Measurements from ENCODE around the gene RPL13A. TPM values are rescaled to one million over a fixed set of nuclear protein-coding genes. Genes with fewer than 3 reads are reported as not detected.
"Not testable (repeated sequence)": the region's sequence is repeated elsewhere in the genome, so short reads cannot be mapped to it uniquely, and the experiment has no call there.

The RPL13A gene
- polyA plus RNA-seq, 1 of the 3 experiments (the other 2 are of a cell fraction) = 2,748 TPM

DNA sequence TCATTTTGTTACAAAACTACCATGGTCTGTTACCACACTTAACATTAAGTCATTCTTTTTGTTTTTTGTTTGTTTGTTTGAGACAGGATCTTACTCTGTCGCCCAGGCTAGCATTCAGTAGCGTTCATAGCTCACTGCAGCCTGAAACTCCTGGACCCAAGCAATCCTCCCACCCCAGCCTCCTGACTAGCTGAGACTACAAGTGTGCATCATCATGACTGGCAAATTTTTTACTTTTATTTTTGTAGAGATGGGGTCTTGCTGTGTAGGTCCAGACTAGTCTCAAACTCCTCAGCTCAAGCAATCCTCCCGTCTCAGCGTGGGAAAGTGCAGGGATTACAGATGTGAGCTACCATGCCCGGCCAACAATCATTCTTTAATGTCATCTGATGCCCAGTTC is 31.1 kb upstream of the RPL13A start:
- no peaks in the 10 kb centered on the region for H3K36me3 ChIP-seq (replicated peaks in 1 of 2; ENCODE audit: control insufficient read depth in 1 of 2, insufficient read depth in 2 of 2, low read length in 1 of 2)
- CTCF ChIA-PET = interaction anchor here (0.9 to 2.8 kb wide), 4 partner anchors 14 to 90 kb away, joined by 3 to 7 read pairs (median 4); no protein-coding TSS in a partner anchor
- no peaks in the 10 kb centered on the region for H3K27me3 ChIP-seq (ENCODE audit: insufficient read depth)
- H3F3A ChIP-seq (replicated peaks; ENCODE audit: insufficient read depth) = peaks cover 23% of the 10 kb centered on the region
- DNase-seq = no peak
- no peaks in the 10 kb centered on the region for H3K9me2 ChIP-seq
- no peak overlapping the region for H3K4me2 ChIP-seq
- 89% methylated on average over 5 of the region's 5 CpGs for WGBS (ENCODE audit: low lambda C conversion rate)
- H3K4me1 ChIP-seq (ENCODE audit: control insufficient read depth in 1 of 2, insufficient read depth in 2 of 2, low read depth in 1 of 2, low read length in 1 of 2) = peaks cover 0 to 8% of the 10 kb centered on the region in 2 experiments; a peak in 1 of 4 replicates
- POLR2A ChIA-PET = no interaction called here
- no peak overlapping the region for H3K27ac ChIP-seq (ENCODE audit: low read depth in 2 of 2, low read length in 1 of 2)
- H3K79me2 ChIP-seq (ENCODE audit: insufficient read depth) = peaks cover 25% of the 10 kb centered on the region
- H3K9me3 ChIP-seq = no peaks in the 10 kb centered on the region
- no peaks in the 10 kb centered on the region for H4K20me1 ChIP-seq (ENCODE audit: insufficient read depth)
- no peak overlapping the region for H2AFZ ChIP-seq (ENCODE audit: low read depth)
- H3K4me3 ChIP-seq (ENCODE audit: low read depth in 2 of 2, low read length in 1 of 2) = no peak overlapping the region
- no peak overlapping the region for H3K9ac ChIP-seq
- no peak for TF ChIP-seq ELF1 (IDR thresholded peaks at IDR 0.05)
- no peak for TF ChIP-seq RAD21 (IDR thresholded peaks at IDR 0.05; ENCODE audit: low read length)

DNA sequence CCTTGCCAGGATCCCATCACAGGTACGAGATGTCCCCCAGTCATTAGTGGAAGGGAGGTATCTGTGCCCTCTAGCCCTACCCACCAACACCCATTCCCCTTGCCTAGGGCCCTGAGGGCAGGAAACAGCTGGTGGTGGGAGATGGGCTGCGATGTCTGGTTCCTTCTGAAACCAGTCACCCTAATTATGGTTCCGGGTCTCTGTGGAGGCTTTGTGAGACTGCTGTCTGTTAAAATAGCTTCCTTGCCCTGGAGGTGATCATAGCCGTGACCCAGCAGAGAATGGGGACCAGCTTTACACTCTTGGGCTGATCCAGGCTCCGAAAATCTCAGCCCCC is 28.9 kb upstream of the RPL13A start:
- peaks cover 23% of the 10 kb centered on the region for H3K79me2 ChIP-seq (ENCODE audit: insufficient read depth)
- no peak overlapping the region for H3K4me3 ChIP-seq (ENCODE audit: low read depth in 2 of 2, low read length in 1 of 2)
- H3K4me2 ChIP-seq = no peak overlapping the region
- no peak overlapping the region for H3K9ac ChIP-seq
- H4K20me1 ChIP-seq (ENCODE audit: insufficient read depth) = no peaks in the 10 kb centered on the region
- 98% methylated on average over 5 of the region's 5 CpGs for WGBS (ENCODE audit: low lambda C conversion rate)
- H3K9me3 ChIP-seq = no peaks in the 10 kb centered on the region
- no peak for DNase-seq
- ChIA-PET CTCF (interaction anchor here (0.9 to 2.8 kb wide), 2 partner anchors 15 to 18 kb away, joined by 4 to 7 read pairs; no protein-coding TSS in a partner anchor), POLR2A (no interaction called here)
- peaks cover 11% of the 10 kb centered on the region for H3F3A ChIP-seq (replicated peaks; ENCODE audit: insufficient read depth)
- no peaks in the 10 kb centered on the region for H3K27me3 ChIP-seq (ENCODE audit: insufficient read depth)
- H3K9me2 ChIP-seq = no peaks in the 10 kb centered on the region
- H3K36me3 ChIP-seq (replicated peaks in 1 of 2; ENCODE audit: control insufficient read depth in 1 of 2, insufficient read depth in 2 of 2, low read length in 1 of 2) = no peaks in the 10 kb centered on the region
- no peak overlapping the region for H2AFZ ChIP-seq (ENCODE audit: low read depth)
- H3K4me1 ChIP-seq (ENCODE audit: control insufficient read depth in 1 of 2, insufficient read depth in 2 of 2, low read depth in 1 of 2, low read length in 1 of 2) = peaks cover 0 to 8% of the 10 kb centered on the region in 2 experiments; a peak in 1 of 4 replicates
- TF ChIP-seq, protein P1, sequence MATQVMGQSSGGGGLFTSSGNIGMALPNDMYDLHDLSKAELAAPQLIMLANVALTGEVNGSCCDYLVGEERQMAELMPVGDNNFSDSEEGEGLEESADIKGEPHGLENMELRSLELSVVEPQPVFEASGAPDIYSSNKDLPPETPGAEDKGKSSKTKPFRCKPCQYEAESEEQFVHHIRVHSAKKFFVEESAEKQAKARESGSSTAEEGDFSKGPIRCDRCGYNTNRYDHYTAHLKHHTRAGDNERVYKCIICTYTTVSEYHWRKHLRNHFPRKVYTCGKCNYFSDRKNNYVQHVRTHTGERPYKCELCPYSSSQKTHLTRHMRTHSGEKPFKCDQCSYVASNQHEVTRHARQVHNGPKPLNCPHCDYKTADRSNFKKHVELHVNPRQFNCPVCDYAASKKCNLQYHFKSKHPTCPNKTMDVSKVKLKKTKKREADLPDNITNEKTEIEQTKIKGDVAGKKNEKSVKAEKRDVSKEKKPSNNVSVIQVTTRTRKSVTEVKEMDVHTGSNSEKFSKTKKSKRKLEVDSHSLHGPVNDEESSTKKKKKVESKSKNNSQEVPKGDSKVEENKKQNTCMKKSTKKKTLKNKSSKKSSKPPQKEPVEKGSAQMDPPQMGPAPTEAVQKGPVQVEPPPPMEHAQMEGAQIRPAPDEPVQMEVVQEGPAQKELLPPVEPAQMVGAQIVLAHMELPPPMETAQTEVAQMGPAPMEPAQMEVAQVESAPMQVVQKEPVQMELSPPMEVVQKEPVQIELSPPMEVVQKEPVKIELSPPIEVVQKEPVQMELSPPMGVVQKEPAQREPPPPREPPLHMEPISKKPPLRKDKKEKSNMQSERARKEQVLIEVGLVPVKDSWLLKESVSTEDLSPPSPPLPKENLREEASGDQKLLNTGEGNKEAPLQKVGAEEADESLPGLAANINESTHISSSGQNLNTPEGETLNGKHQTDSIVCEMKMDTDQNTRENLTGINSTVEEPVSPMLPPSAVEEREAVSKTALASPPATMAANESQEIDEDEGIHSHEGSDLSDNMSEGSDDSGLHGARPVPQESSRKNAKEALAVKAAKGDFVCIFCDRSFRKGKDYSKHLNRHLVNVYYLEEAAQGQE (IDR thresholded peaks at IDR 0.05; ENCODE audit: low read depth, low read length) = no peak
- no peak overlapping the region; a peak in 1 of 4 replicates for H3K27ac ChIP-seq (ENCODE audit: low read depth in 2 of 2, low read length in 1 of 2)

DNA sequence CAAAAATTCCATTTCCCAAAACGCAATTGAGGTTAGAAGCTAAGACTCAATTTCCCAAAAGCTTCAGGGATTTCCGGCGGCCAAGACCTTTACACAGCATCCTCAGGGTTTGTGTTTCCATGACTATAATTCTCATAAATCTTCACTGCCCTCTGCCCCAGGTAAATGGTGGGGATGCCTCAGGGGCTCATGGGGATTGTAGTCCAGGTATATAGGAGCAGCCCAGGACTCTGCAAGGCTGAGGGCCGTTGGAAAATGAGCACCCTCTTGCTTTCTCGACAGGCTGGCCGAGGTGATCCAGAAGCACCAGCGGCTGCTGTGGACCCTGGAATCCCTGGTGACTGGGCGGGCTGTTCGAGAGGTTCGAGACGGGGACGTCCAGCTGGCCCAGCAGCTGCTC is 28.0 kb upstream of the RPL13A start:
- Histone ChIP-seq H3K4me2 (no peak overlapping the region), H3K79me2 (ENCODE audit: insufficient read depth) (peaks cover 14% of the 10 kb centered on the region), H3K27ac (ENCODE audit: low read depth in 2 of 2, low read length in 1 of 2) (no peak overlapping the region), H3K9ac (no peak overlapping the region), H3K9me2 (no peaks in the 10 kb centered on the region), H3K4me3 (ENCODE audit: low read depth in 2 of 2, low read length in 1 of 2) (no peak overlapping the region), H2AFZ (ENCODE audit: low read depth) (no peak overlapping the region), H3F3A (replicated peaks; ENCODE audit: insufficient read depth) (peaks cover 11% of the 10 kb centered on the region), H3K27me3 (ENCODE audit: insufficient read depth) (no peaks in the 10 kb centered on the region), H4K20me1 (ENCODE audit: insufficient read depth) (no peaks in the 10 kb centered on the region), H3K9me3 (no peaks in the 10 kb centered on the region), H3K36me3 (replicated peaks in 1 of 2; ENCODE audit: control insufficient read depth in 1 of 2, insufficient read depth in 2 of 2, low read length in 1 of 2) (no peaks in the 10 kb centered on the region), H3K4me1 (ENCODE audit: control insufficient read depth in 1 of 2, insufficient read depth in 2 of 2, low read depth in 1 of 2, low read length in 1 of 2) (peaks cover 0 to 2% of the 10 kb centered on the region in 2 experiments; a peak in 1 of 4 replicates)
- no peak for TF ChIP-seq YY1 (IDR thresholded peaks at IDR 0.05; ENCODE audit: low read depth)
- TF ChIP-seq TEAD4 (IDR thresholded peaks at IDR 0.05; ENCODE audit: borderline replicate concordance, insufficient read depth) = no peak
- TF ChIP-seq FOSL2 (IDR thresholded peaks at IDR 0.05; ENCODE audit: borderline replicate concordance, low read depth) = no peak
- ChIA-PET CTCF (interaction anchor here (1.1 to 1.7 kb wide), 2 partner anchors 8 to 14 kb away, joined by 3 to 7 read pairs; partner anchors contain the start of genes FLT3LG and PIH1D1), POLR2A (no interaction called here)
- peak; percentile 24 for DNase-seq
- WGBS (ENCODE audit: low lambda C conversion rate) = 92% methylated on average over 12 of the region's 12 CpGs

DNA sequence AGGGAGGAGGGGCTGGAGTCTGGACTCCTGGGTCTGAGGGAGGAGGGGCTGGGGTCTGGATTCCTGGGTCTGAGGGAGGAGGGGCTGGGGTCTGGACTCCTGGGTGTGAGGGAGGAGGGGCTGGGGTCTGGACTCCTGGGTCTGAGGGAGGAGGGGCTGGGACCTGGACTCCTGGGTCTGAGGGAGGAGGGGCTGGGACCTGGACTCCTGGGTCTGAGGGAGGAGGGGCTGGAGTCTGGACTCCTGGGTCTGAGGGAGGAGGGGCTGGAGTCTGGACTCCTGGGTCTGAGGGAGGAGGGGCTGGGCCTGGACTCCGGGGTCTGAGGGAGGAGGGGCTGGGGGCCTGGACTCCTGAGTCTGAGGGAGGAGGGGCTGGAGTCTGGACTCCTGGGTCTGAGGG is 26.3 kb upstream of the RPL13A start:
- H3K27ac ChIP-seq (ENCODE audit: low read depth in 2 of 2, low read length in 1 of 2); DNase-seq; H3K9me2 ChIP-seq; H3K9ac ChIP-seq; H4K20me1 ChIP-seq (ENCODE audit: insufficient read depth); H3F3A ChIP-seq (replicated peaks; ENCODE audit: insufficient read depth); H3K27me3 ChIP-seq (ENCODE audit: insufficient read depth); H2AFZ ChIP-seq (ENCODE audit: low read depth); H3K36me3 ChIP-seq (replicated peaks in 1 of 2; ENCODE audit: control insufficient read depth in 1 of 2, insufficient read depth in 2 of 2, low read length in 1 of 2); H3K79me2 ChIP-seq (ENCODE audit: insufficient read depth); H3K4me3 ChIP-seq (ENCODE audit: low read depth in 2 of 2, low read length in 1 of 2); H3K9me3 ChIP-seq; H3K4me1 ChIP-seq (ENCODE audit: control insufficient read depth in 1 of 2, insufficient read depth in 2 of 2, low read depth in 1 of 2, low read length in 1 of 2); H3K4me2 ChIP-seq; POLR2A ChIA-PET: not testable (repeated sequence)
- WGBS (ENCODE audit: low lambda C conversion rate) = no CpG with 5 or more reads among the region's 1 CpG
- CTCF ChIA-PET = interaction anchor here (0.6 kb wide), 1 partner anchor 12 kb away, joined by 3 read pairs; no protein-coding TSS in a partner anchor

Data from SK-N-SH (cell line).